ENCODE measurements around the gene NELL2.
"Not testable (repeated sequence)": the region's sequence is repeated elsewhere in the genome, so short reads cannot be mapped to it uniquely, and the experiment has no call there.

NELL2 gene

DNA sequence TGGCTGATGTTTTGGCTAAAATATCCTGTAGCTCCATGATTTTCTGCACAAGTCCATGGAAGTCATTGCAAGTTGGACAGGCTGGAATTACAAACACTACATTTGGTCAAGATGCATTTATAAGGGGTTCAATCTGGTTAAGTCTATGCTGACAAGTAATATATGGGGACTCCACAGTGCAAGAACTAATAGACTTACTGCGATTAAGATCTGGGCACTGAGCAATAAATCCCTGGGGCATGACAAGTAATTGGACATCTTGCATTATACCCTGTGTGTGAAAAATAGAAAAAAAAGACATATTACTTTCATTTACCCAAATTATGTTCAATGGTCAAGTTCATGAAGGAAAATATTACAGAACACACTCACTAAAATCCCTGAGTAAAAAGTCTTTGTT is 99.1 kb downstream of the NELL2 start:
- no peak for DNase-seq (ENCODE audit: low read depth)

DNA sequence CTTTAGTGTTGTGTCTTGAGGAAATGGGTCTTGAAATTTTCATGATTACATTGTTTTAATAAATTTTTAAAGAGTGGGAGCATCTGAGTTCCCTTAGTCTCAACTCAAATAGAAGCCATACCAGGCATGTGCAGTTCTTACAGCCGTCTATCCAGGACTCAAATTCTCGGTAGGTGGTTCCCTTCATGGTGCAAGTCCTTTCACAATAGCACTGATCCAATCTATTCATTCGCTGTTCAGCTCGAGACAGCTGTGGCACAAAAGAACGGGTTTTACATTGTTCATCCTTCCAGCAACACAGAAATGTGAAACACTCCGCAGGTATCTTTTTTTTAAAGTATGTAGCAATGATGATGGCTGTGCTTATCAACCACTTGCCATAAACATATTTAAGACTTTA is 100.2 kb downstream of the NELL2 start:
- no peak for DNase-seq (ENCODE audit: low read depth)

DNA sequence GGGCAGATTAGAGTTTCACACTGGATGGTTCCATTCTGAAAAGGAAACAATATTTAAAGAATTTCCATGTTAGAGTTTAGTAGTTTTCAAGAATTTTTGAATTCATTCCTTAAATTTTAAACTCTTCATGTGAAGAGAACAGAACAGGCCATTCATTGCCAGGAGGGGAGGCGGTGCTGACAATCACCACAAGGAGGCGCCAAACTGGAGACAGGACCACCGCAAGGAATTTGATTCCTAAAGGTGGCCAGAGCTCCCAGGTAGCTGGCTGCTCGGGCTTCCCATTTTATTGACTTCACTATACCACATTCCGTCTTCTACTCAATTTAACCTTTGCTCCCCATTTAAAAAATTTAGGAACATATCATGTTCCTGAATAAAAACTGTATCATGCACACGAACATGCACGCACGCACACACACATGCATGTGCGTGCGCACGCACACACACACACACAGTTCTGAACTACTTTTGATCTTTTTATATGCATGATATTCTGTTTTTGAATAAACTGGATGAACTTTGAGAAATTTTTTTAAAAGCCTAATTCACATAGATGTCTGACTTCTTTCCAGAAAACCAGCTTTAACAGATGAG is 101.2 kb downstream of the NELL2 start:
- peak; percentile 2 for DNase-seq (ENCODE audit: low read depth)

DNA sequence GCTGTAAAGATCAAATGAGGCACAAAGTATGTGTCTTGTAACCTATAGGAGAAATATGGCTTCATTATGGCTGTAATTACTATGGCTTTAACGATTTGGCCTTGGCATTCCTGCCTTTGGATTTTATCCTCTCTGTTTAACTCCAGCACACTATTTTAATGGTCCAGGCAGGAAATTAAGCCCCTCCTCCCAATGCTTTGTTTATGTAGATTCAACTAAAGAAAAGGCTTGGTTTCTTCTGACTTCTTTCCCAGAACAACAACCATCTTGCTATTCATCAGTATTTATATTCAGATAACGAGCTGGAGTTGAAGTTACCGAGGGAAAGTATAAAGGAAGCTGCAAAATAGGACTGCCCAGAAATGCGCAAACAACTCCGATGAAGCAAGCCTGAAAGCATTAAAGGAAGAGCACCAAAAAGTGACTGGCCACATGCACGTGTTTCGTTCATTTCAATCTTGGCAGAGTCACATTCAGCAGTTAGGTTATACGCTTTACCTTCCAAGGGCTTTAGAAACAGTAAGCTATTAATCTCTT is 104.6 kb downstream of the NELL2 start:
- no peak for DNase-seq (ENCODE audit: low read depth)

DNA sequence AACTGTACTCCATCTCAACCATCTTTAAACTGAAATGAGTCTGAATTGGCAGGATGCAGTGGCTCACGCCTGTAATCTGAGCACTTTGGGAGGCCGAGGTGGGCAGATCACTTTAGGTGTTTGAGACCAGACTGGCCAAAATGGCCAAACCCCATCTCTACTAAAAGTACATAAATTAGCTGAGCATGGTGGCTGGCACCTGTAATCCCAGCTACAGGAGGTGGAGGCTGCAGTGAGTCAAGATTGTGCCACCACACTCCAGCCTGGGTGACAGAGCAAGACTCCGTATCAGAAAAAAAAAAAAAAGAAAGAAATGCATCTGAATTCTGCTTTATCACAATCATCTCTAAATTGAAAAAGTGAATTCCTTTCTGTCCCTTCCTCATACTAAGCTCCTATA is 110.3 kb downstream of the NELL2 start:
- DNase-seq (ENCODE audit: low read depth): no peak

DNA sequence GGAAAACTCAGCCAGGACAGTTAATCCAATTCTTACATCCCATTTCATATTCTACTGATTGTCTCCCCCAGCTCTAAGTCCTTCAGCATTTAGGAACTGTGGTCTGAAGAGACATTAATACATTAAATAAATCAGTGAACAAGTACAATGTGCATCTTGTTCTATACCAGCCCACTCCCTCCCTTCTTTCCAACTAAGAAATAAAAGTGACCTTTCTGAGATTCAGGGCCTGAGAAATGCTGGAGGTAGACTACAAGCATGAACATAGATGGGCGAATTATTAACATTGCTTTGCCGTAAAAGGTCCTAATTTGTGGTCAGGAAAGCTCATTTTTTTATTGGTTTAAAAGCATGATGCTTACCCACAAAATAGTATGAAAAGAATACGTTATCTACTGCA is 113.1 kb downstream of the NELL2 start:
- DNase-seq (ENCODE audit: low read depth): no peak

DNA sequence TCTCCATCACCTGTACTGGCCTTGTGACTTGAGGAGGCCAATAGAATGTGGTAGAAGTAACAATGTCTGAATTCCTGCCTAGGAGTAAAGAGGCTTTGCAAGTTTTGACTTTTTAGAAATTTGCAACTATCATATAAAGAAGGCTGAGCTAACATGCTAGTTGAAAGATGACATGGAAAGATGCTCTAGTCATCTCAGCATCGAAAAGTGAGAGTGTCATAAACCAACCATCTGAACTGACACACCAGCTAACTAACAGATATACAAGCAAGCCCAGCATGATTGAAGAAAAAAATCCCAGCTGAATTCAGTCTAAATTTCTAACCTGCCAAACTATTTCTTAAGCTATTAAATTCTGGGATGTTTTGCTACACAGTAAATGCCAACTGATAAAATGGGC is 116.8 kb downstream of the NELL2 start:
- no peak for DNase-seq (ENCODE audit: low read depth)

DNA sequence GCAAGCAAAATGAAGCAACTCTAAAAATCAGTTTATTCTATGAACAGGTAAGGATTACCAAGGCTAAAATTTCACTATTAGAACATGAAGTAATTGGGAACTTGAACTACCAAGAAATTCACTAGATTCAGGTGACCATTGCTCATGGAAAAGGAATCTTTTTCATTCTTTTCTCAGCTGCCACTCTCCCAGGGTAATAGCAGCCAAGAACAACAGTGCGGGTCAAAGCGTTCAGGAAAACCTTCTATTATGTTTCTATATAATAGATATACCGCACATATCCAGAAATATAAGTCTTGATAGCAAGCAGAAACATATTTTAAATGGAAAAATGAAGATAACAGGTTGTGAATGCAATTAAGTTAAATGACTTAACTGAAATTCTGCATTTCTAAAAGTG is 125.6 kb downstream of the NELL2 start:
- no peak for DNase-seq (ENCODE audit: low read depth)

DNA sequence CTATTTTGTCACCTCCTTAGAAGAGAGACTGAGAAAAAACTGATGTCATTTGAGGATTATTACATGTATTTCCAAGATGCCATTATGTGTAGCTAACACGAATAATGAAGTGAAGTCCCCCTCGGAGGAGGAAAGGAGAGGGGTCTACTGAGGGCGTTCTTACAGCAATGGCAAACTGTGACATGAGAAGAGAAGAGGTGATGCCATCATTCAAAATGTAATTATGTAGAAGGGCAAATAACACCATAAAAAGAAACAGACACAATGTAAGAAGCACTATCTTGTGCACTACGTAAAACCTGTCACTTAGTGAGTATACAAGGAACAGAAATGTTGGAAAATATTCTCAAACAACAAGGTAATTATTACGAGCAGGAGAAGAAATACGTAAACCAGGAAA is 126.5 kb downstream of the NELL2 start:
- no peak for DNase-seq (ENCODE audit: low read depth)

DNA sequence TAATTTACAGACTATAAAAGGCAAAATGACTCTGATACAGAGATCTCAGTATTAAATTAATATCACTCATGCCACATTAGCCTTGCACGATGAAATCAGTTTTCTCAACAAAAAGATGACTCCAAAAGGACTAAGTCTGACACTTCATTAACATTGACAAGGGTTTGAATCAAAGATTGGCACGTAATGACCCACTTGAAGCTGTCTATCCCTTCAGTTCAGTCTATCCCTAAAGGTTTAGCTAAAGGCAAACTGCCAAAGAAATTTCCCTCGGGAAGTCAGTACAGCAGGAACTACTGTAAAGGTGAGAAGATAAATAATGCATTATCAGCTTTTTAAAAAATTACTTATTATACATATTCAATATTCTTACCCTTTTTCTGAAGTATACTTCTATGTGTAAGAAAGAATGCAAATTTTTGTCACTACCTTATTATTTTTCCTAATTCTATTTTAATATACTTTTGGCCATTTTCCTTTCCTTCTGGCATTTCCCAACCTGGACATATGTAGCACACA is 127.1 kb downstream of the NELL2 start:
- no peak for DNase-seq (ENCODE audit: low read depth)

DNA sequence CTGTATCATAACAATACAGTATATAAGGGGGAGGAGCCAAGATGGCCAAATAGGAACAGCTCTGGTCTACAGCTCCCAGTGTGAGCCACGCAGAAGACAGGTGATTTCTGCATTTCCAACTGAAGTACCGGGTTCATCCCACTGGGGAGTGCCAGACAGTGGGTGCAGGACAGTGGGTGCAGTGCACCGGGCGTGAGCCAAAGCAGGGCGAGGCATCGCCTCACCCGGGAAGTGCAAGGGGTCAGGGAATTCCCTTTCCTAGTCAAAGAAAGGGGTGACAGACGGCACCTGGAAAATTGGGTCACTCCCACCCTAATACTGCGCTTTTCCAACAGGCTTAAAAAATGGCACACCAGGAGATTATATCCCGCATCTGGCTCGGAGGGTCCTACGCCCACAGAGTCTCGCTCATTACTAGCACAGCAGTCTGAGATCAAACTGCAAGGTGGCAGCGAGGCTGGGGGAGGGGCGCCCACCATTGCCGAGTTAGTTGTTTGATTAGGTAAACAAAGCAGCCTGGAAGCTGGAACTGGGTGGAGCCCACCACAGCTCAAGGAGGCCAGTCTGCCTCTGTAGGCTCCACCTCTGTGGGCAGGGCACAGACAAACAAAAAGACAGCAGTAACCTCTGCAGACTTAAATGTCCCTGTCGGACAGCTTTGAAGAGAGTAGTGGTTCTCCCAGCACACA is 134.7 kb downstream of the NELL2 start:
- not testable (repeated sequence) for DNase-seq (ENCODE audit: low read depth)

DNA sequence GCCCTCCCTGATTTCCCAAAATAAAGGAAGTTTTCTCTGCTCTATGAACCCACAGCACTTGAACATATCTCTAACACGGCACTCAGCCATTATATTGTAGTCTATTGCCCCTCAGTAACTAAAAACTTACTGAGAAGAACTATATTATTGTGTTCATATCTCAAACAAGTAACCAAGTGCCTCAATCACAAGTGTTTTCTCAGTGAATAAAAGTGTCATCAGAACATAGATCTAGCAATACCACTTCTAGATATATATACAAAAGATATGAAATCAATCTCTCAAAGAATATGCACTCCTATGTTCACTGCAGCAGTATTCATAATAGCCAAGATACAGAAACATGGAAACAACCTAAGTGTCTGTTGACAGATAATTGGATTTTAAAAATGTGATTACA is 138.1 kb downstream of the NELL2 start:
- no peak for DNase-seq (ENCODE audit: low read depth)

DNA sequence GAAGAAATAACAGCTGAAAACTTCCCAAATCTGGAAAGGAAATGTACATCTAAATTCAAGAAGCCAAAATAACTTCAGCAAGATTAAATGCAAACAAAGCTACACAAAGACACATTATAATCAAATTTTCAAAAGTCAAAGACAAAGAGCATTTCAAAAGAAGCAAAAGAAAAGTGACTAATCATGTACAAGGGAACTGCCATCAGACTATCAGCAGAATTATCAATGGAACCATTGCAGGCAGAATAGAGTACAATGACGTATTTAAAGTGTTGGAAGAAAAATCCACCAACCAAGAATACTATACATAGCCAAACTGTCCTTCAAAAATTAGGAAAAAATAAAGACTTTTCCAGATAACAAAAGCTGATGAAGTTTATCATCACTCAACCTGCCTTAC is 147.5 kb downstream of the NELL2 start:
- no peak for DNase-seq (ENCODE audit: low read depth)

DNA sequence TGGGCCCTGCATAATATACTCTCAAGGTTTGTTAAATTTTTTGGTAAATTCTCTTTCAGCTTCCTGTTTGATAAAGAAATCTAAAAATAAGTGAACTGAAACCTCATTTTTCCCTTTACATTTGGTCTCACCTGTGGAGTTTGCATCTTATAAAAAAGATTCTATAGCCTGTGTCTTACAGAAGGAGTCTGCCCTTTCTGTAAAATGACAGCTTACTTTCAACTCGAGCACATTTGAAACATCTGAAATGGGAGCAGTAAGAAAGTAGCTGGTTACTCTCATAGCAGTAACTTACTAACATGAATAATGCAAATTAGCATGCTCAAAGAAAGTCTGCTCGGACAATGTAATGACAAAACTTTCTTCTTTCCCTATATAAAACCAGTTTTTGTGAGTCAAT is 155.8 kb downstream of the NELL2 start:
- DNase-seq (ENCODE audit: low read depth): no peak

DNA sequence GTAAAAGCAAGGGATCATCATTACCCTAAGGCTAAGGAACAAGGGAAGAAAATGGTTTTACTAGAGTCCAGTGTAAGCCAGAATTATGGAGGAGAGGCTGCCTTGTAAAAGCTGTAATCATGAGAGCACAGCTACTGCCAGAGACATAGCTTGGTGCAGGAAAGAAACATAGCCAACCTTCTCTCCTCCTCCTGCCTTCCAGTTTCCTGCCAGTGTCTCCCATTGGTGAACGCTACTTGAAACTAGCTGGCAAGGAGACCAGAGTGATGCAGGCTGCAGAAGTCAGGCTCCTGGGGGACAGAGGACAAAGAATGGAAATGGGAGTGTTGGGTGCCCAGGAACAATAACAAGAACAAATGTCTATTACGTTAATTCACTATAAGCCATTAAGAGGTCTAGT is 158.5 kb downstream of the NELL2 start:
- no peak for DNase-seq (ENCODE audit: low read depth)

DNA sequence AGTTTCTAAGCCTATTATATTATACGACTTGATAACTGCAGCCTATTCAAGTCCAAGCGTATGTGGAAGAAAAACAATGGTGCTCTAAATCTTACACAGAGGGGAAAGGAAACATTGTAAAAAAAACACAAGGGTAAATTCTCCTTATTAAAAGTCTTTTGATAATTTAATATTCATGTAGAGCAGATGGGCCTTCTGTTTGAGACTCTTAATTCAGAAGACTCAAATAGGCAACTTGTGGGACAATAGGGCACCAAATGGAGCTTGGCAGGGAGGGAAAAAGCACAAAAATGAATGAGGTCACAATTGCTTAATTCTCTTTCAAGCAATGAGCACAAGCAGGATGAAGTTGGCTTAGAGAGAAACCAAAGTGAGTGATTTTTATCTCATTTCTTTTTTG is 159.4 kb downstream of the NELL2 start:
- no peak for DNase-seq (ENCODE audit: low read depth)

DNA sequence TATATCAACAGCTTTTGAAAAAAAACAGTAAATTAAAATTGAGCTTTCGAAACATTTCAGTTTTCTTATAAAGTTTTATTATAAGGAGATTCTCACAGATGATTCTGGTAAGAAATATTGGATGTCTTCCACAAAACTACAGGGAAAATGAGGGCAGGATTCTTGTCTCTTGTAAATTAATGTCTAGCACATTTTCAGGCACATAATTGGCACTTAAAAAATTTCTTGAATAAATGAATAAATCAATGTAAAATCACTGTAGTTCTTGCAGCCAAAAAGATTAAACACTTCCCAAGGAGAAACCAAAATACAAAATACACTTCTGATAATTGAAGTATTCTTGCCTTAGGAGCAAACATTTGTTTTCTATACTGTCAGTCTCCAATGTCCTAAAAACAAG is 164.4 kb downstream of the NELL2 start:
- no peak for DNase-seq (ENCODE audit: low read depth)

DNA sequence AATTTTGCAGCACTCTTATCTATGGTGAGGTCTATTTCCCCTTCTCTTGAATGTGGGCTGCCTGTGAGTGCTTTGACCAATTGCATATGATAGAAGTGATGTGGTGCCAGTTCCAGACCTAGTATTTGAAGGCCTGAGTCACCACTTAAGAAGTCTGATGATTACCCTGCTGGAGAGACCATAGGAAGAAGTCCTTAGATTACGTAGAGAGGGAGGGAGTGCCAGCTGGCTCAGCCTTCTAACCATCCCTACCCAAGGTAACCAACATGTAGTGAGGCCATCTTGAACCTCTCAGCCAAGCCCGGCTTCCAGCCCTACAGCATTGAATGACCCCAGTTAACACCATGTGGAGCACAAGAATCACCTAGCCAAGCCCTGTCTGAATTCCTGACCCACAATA is 166.9 kb downstream of the NELL2 start:
- no peak for DNase-seq (ENCODE audit: low read depth)

DNA sequence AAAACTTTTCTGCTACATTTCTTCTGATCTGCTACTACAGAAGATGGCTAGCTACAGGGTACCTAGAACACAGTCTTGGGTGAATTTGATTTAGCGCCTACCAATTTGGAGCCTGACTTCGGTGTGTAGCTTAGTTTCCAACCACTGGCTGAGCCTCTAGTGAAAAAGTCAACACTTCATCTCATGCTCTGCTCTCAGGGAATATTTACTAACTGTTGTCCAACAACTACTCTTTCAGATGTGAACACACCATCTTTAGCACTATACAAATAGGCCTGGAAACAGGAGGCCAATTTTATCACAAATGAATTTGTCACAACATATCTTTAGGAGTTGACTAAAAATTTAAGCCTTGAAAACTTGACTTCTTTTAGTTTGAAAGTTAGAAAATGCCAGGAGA is 167.9 kb downstream of the NELL2 start:
- no peak for DNase-seq (ENCODE audit: low read depth)

DNA sequence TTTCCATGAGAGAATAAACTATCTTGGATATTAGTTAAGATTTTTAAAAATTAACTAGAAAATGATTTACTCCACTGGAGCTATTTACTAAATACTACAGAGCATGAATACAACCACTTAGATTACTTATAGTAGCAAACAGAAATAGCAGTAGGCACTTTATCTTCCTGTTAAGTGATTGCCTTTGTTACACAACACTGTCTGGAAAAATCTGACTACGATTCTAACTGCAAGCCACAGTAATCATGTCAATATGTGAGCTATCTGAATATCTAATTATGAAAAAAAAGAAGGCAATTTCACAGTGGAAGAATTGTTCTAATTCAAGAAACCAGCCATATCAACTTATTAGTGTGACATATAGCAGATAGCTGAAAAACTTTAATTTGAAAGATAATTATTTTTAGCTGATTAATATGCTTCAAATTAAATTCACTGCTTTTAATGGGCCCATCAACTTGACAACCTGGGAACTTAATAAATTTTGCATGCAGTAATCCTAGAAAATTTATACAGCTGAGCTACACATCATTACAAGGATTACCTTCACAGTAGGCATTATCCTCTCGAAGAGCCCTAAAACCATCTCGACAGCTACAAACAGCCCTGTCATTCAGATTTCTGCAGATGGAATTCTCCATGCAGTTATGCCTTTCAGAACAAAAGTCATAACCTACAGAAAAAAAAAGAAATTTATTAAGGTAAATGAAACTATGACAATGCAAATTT is 172.8 kb downstream of the NELL2 start:
- DNase-seq (ENCODE audit: low read depth): no peak

DNA sequence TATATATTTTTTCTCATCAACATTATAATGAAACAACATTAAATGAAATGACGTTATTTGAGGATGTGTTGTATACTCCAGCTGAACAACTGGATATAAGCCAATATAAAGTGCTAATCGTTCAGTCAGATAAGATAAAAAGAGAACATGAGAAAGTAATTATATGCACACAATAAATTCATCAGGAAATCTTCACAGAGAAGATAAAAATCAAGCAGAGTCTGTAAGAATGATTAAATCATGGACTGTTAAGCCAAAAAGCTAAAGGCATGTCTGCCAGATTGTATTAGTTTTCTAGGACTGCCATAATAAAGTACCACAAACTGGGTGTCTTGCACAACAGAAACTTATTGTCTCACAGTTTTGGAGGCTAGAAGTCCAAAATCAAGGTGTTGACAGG is 178.6 kb downstream of the NELL2 start:
- DNase-seq (ENCODE audit: low read depth): no peak

DNA sequence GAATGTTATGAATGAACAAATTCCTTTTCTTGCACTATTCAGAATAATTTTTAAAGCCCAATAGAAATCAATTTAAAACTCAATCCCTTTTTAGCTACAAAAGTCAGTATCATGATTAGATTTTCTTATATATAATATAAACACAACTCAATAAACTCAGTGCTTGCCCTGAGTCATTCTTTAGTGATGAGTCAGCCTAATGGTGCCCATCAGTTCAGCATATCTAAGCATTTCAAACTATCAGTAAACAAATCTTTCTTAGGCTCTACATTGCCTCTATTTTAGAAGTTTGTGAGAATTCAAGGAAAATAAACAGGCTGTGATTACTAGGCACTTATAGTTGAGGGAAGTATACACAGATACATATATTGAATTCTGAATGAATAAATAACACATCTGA is 179.6 kb downstream of the NELL2 start:
- DNase-seq (ENCODE audit: low read depth): no peak

DNA sequence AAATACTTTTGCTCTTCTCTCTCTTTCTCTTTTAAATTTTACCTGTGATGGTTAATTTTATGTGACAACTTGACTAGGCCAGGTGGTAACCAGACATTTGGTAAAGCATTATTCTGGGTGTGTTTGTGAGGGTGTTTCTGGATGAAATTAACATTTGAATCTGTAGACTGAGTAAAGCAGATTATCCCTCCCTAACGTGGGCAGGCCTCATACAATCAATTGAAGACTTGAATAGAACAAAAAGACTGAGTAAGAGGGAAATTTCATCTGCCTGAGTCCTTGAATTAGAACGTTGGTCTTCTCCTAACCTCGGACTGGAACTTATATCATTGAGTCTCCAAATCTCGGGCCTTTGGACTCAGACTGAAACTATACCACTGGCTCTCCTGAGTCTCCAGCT is 182.1 kb downstream of the NELL2 start:
- DNase-seq (ENCODE audit: low read depth): no peak
